ENCODE results near the gene PDCL2. TPM values are rescaled to one million over a fixed set of nuclear protein-coding genes. Genes with fewer than 3 reads are reported as not detected.

Gene PDCL2
- total RNA-seq, 3 donors from 2014 or later: not detected

DNA sequence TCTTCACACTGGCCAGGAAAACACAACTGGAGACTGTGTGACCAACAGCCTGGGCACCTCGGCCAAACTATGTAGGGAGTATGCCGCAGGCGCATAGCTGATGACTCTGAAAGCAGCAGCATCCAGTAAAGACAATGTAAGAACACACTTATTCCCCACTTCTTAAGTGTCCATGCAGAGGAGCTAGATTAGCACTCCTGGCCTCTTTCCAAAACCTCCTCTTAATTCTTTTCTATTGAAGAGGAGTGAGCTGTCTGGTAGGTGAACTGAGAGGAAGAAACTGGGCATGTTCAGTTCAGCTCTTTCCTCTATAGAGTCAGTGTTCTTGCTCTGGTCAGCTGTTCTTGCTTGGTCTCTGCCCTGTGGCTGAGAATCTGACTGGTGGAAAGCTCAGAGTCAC lies 23.0 kb upstream of the PDCL2 start:
- ATAC-seq (no peak), DNase-seq (no peak)
- no peak overlapping the region for H3K4me3 ChIP-seq
- TF ChIP-seq, protein P1, sequence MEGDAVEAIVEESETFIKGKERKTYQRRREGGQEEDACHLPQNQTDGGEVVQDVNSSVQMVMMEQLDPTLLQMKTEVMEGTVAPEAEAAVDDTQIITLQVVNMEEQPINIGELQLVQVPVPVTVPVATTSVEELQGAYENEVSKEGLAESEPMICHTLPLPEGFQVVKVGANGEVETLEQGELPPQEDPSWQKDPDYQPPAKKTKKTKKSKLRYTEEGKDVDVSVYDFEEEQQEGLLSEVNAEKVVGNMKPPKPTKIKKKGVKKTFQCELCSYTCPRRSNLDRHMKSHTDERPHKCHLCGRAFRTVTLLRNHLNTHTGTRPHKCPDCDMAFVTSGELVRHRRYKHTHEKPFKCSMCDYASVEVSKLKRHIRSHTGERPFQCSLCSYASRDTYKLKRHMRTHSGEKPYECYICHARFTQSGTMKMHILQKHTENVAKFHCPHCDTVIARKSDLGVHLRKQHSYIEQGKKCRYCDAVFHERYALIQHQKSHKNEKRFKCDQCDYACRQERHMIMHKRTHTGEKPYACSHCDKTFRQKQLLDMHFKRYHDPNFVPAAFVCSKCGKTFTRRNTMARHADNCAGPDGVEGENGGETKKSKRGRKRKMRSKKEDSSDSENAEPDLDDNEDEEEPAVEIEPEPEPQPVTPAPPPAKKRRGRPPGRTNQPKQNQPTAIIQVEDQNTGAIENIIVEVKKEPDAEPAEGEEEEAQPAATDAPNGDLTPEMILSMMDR (IDR thresholded peaks at IDR 0.05): no peak
- intact Hi-C loops (cut with DNase I, micrococcal nuclease): no loop called here
- no peaks in the 10 kb centered on the region for H3K9me3 ChIP-seq
- no peaks in the 10 kb centered on the region for H3K4me1 ChIP-seq (ENCODE audit: low read depth)
- H3K36me3 ChIP-seq (ENCODE audit: low read depth): no peaks in the 10 kb centered on the region

DNA sequence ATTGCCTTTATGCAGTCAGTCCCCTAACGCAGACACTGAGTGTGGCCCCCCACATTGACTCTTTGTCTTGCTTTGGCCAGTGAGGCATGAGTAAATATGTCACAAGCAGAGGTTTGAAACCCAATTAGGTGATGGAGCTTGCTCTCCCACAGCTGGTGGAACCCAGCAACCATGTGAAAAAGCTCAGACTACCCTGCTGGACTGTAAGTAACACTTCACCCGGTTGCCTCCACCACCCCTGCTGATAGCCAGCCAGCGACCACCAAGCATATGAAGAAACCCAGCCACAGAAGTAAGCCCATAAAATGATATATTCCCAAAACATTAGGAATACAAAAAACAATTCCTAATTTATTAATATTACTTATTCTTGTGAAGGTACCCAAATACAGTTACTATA lies 21.6 kb upstream of the PDCL2 start:
- no peaks in the 10 kb centered on the region for H3K9me3 ChIP-seq
- H3K4me3 ChIP-seq: no peak overlapping the region
- DNase-seq: no peak
- H3K4me1 ChIP-seq (ENCODE audit: low read depth): no peaks in the 10 kb centered on the region
- intact Hi-C loops (cut with DNase I, micrococcal nuclease): no loop called here
- H3K36me3 ChIP-seq (ENCODE audit: low read depth): no peaks in the 10 kb centered on the region
- no peak for ATAC-seq
- TF ChIP-seq, protein P1 (IDR thresholded peaks at IDR 0.05): no peak

DNA sequence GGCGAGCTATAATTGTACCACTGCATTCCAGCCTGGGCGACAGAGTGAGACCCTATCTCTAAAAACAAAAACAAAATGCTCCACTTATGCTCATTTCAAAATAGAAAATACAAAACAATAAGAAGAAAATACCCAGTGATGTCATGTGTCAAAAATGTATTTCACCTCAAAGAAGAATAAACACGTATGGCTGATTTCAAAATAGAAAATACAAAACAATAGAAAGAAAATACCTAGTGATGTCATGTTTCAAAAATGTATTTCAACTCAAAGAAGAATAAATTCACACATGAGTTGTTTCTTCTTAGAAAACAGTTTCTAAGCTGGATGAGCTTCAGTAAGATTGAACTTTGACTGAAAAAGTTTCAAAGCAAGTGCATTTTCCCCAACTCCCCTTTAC lies 20.3 kb upstream of the PDCL2 start:
- DNase-seq: no peak
- TF ChIP-seq, protein P1 (IDR thresholded peaks at IDR 0.05): no peak
- Histone ChIP-seq H3K4me3 (no peak overlapping the region), H3K4me1 (ENCODE audit: low read depth) (no peaks in the 10 kb centered on the region), H3K36me3 (ENCODE audit: low read depth) (no peaks in the 10 kb centered on the region), H3K9me3 (no peaks in the 10 kb centered on the region)
- intact Hi-C loops (cut with DNase I, micrococcal nuclease): no loop called here
- ATAC-seq: no peak

DNA sequence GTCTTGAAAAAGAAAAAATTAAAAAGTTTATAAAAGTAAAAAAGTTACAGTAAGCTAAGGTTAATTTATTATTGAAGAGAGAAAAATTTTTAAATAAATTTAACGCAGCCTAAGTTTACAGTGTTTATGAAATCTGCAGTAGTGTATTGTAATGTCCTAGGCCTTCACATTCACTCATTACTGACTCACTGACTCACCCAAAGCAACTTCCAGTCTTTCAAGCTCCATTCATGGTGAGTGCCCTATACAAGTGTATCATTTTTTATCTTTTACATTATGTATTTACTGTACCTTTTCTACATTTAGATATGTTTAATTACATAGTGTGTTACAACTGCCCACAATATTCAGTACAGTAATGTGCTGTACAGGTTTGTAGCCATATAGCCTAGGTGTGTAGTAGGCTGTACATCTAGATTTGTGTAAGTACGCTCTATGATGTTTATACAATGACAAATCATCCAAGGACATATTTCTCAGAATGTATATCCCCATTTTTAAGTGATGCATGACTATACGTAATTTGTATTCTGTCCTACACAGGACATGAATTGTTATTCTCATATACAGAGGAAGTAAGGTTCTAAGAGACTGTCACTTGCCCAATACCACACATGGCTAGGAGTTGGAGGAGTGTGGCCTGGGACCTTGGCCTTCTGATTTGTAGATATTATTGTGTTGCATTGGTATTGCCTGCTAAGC lies 19.5 kb upstream of the PDCL2 start:
- TF ChIP-seq, protein P1 (IDR thresholded peaks at IDR 0.05): no peak
- Histone ChIP-seq H3K36me3 (ENCODE audit: low read depth) (no peaks in the 10 kb centered on the region), H3K9me3 (no peaks in the 10 kb centered on the region), H3K4me3 (no peak overlapping the region), H3K4me1 (ENCODE audit: low read depth) (no peaks in the 10 kb centered on the region)
- intact Hi-C loops (cut with DNase I, micrococcal nuclease): no loop called here
- no peak for ATAC-seq
- no peak for DNase-seq

DNA sequence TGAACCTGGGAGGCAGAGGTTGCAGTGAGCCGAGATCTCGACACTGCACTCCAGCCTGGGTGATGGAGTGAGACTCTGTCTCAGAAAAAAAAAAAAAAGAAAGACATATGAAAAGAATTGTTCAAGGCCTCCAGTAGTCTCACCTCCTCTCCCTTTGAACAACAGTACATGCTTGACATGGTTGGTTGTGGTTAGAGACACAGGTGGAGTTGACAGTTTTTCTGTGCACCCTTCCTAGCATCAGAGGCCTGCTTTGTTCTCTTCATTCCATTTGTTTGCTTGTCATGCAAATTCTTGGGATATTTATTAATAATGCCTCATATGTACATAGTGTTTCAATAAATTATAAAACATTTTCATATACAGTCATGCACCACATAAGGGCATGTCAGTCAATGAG lies 18.3 kb upstream of the PDCL2 start:
- DNase-seq (no peak), ATAC-seq (no peak)
- H3K9me3 ChIP-seq: no peaks in the 10 kb centered on the region
- intact Hi-C loops (cut with DNase I, micrococcal nuclease): no loop called here
- H3K36me3 ChIP-seq (ENCODE audit: low read depth): no peaks in the 10 kb centered on the region
- H3K4me1 ChIP-seq (ENCODE audit: low read depth): no peaks in the 10 kb centered on the region
- TF ChIP-seq, protein P1 (IDR thresholded peaks at IDR 0.05): no peak
- H3K4me3 ChIP-seq: no peak overlapping the region

Data from mucosa of descending colon (tissue), 3 donors.